HL-60/S4 treated with phorbol 12-myristate 13-acetate at 8.2 ng/mL for 4 days and 3 days (cell line): ENCODE measurements around the gene MYF5.

Experiments
- in situ Hi-C: fragments of 300-500 bp; cut with MboI; formaldehyde crosslinking; loops from 2 replicates; pipeline ENCODE4 v1.15.0; 2022; ENCODE audit warnings: low sequenced_read_pairs

MYF5 gene

GRCh38 chr12:80707126-80707829 is 9.4 kb upstream of the MYF5 start, which contains the start of gene MYF6:
TSS of gene MYF6 (plus strand) at chr12:80707634. CDS start at chr12:80707720, 86 bp downstream.
- in situ Hi-C loops: no loop called here

GRCh38 chr12:80707830-80708258 is 8.9 kb upstream of the MYF5 start:
- in situ Hi-C loops: no loop called here

DNA sequence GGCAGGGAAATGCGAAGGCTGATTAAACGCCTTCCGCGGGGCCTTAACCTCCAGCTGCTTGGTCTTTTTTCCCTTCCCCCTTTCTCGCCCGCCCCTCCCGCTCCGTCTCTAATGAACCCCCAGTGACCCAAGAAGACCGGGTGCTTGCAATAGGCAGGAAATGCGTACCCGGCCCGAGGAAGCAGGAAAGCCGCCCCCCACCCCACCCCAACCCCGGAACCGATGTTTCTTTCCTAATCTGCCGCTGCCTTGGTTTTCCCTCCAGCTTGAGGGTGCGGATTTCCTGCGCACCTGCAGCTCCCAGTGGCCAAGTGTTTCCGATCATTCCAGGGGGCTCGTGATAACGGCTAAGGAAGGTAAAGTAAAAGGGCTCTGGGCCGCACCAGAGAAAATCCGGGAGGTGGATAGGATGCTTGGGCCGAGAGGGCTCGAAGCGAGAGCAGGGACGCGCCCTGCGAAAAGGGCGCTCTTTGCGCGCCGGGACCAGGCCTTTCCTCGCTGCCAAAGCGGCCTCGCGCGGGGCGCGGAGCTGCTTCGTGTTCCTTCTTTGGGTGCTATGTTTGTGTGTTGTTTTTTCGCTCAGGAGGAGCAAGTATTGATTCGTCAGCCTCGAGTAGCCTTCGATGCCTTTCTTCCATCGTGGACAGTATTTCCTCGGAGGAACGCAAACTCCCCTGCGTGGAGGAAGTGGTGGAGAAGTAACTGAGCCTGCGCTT is 8.3 kb upstream of the MYF5 start:
- in situ Hi-C loops: no loop called here

- in situ Hi-C loops: no loop called here
Observed at GRCh38 chr12:80708975-80709328, 7.8 kb upstream of the MYF5 start.

DNA sequence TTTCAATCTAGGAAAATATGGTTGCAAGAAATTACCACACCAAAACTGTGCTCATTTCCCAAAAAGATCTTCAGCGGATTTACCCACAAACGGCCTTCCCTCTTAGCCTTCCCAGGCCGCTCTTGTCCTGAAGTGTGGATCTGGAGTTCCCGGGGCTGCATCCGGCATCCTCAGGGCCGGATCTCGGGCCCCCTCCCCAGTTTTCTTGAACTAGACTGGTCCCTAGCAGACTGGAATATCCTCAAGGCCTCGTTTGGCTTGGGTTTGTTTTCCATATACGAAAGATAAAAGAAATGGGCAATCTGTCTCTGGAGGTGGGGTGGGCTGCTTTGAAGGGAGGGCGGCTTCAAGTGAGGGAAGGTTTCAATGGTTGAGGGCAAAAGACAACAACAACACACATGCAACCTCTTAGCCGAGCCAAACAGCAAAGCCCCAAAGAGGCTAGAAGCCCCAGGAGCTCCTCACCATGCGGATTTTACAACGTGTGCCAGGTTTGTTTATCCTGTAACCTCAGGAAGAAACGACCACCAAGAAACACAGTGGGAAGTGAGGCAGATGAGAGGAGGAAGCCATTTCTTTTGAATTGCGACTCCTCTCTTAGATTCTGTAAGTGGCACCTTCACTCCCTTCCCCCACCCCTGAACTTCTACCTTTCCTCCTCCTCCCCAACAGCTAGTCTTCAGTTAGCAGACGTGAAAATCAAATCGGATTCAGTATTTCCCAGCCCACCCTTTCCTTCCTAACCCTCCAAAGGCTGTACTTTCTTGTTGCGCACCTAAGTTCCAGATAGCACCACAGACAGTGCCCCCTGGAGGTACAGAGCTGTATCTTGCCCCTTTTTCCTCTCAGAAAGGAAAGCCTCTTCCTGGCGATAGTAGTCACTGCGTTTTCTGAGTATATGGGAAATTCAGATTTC is 6.6 kb upstream of the MYF5 start:
- in situ Hi-C loops: no loop called here

GRCh38 chr12:80710727-80711449 is 5.8 kb upstream of the MYF5 start:
- in situ Hi-C loops: no loop called here

DNA sequence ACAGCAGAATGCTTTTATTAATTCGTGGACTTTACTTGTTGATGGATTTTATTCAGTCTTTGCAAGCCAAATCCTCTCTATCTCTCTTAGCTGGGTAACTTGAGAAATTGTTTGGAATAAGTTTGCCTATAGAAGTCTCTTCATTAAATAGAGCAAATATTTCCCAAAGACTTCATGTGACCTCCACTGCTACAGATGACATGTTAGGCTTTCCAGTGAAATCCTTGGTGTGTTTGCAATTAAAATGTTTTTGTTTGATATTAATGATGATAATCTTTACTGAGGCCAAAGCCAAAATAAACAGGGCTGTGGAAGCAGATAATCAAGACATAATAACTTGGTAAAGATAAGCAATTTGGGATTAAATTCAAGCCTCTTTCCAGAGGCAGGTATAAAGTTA is 4.8 kb upstream of the MYF5 start:
- in situ Hi-C loops: no loop called here

DNA sequence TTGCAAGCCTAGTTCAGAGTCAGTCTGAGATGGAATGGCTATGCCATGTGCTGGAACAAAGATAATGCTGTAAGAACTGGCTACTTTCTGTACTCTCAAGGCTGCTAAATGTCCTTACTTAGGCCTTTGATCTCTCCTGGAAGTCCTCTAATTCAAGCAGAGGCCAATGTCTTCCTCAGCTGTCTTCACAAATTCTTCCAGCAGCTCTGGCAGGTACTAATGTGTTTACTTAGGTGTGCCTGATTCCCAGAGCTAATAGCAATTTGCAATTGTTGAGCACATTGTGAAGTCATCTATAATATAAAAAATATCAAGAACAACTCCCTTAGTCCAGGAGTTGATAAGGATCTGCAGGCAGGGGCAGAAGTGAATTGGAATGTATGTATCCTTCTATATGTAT is 3.8 kb upstream of the MYF5 start:
- in situ Hi-C loops: no loop called here

GRCh38 chr12:80713419-80713818 is 3.3 kb upstream of the MYF5 start:
- in situ Hi-C loops: no loop called here

GRCh38 chr12:80714055-80714454 is 2.7 kb upstream of the MYF5 start:
- in situ Hi-C loops: no loop called here

GRCh38 chr12:80714846-80715245 is 1.9 kb upstream of the MYF5 start:
- in situ Hi-C loops: no loop called here

DNA sequence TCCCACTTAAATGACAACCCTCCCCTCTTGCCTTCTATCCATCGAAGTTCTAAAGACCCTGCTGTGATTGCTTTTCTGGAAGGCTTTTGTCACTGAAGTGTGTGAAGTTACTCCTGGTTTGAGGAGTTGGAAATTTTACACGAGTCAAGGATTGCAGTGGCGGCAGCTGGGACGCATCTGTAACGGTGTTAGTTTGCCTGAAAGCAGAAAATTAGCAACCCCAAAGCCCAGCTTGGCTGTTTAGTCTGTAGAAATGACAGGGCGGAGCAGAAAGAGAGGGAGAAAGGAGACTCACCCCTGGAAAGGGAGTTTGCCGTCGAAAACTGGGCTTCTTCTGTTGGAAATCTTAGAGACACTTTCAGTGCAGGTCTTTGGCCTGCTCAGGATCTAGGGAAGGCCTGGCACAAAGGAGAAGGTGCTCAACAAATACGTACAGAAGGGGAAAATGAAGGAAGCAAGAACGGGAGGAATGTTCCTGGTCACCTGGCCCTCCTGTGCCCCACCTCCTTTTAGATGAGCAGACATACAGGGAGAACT is 931 bp upstream of the MYF5 start:
- in situ Hi-C loops: no loop called here

- in situ Hi-C loops: no loop called here
Observed at GRCh38 chr12:80717856-80718255, 1.1 kb downstream of the MYF5 start.

GRCh38 chr12:80720516-80720915 is 3.8 kb downstream of the MYF5 start:
- in situ Hi-C loops: no loop called here

DNA sequence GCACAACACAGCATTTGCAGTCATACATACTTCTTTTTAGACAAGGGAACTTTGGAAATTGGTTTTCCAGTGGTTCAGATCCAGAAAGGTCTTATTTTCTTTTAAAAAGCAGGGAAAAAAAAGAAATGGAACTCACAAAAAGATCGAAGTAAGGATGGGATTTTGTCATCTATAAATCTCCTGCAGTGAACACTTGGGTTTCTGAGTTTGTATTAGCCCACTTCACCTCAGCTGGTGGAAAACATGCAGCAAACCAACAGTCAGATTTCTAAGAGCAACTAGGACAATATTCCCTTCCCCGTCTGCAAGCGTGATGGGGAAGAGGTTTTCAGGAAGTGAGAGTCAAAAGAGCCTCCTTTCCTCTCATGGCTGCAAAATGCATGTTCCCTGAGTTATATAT is 4.6 kb downstream of the MYF5 start:
- in situ Hi-C loops: no loop called here

DNA sequence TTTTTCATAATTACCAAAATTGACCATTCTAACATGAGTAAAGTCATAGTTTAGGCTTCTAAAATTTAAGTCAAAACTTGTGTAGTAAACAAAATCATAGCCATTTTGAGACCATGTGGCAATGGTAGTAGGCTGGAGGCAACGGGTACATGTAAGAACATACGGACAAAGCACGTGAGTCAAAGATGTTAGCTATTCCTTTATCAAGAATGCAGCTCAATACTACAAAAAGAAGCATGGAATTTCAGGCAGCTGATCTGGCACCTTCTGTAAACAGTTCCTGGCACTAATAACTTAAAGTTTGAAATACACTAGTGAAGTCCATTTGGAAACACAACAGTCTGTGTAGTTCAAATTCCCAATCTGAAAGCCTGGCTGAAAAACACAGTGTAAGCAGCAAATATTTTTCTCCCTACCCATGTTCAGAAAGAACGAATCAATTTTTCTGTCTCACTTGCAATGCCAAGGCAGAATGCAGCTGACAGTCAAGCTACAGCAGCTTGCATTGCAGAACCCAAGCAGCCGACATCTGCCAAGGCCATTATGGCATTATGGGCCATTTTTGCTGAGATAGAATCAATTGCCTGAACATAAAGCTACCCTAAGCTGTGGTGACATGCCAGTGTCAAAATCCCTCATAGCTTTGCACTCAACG is 29.3 kb downstream of the MYF5 start:
- in situ Hi-C loops: no loop called here

GRCh38 chr12:80747800-80748199 is 31.1 kb downstream of the MYF5 start:
- in situ Hi-C loops: no loop called here

- in situ Hi-C loops: no loop called here
Observed at GRCh38 chr12:80749456-80749855, 32.7 kb downstream of the MYF5 start.

DNA sequence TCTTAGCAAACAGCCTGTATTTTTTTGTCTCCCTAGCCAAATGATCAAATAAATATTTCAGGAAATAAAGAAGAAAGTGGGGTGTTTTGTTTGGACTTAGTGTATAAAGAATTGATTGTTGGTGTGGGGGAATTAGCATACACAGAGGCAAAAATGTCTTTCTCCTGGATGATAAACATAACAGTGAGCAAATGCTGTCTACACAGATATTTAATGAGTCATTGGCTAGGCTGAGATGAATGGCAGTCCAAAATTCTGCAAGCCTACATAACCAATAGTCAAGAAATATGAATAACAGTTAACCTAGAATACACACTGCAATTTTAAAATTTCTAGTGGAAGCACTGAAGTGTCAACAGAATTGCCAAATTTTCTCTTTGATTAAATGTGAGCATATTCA is 35.8 kb downstream of the MYF5 start:
- in situ Hi-C loops: no loop called here

DNA sequence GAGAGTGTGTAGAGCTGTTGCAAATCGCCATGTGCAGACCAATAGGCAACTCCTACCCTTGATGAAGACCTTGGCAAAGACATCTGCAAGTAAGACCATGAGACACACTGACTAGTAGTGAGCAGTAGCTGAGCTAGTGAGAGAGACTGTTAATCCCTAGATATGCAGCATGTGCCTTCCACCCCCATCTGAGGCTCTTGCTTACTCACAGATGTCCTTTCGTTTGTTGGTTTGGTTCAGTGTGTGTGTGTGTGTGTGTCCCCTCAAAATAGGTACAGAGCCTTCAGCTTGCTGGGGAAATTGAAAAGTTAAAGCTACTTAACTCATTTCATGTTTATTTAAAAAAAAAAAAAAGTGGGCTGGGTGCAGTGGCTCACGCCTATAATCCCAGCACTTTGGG is 37.6 kb downstream of the MYF5 start:
- in situ Hi-C loops: no loop called here
